Measurements from ENCODE around the gene XPNPEP3.

XPNPEP3 gene

GRCh38 chr22:40928657-40929056 is 71.7 kb downstream of the XPNPEP3 start:
- ChIA-PET POLR2A (interaction anchor here (0.5 to 1.9 kb wide), 2 partner anchors 23 to 342 kb away, joined by 3 to 12 read pairs; partner anchors contain the start of gene RBX1), CTCF (interaction anchor here (0.6 to 0.8 kb wide), 3 partner anchors 12 to 226 kb away, joined by 3 to 7 read pairs (median 4); no protein-coding TSS in a partner anchor)
- Histone ChIP-seq H3K4me1 (ENCODE audit: control insufficient read depth, insufficient read depth, low read length) (peaks cover 5% of the 10 kb centered on the region), H3K9me3 (ENCODE audit: control insufficient read depth, insufficient read depth, low read depth, low read length) (no peaks in the 10 kb centered on the region), H3K4me3 (ENCODE audit: low read depth, low read length) (no peak overlapping the region), H3K27ac (ENCODE audit: extremely low read depth, low read depth, low read length) (no peak overlapping the region), H3K36me3 (ENCODE audit: control insufficient read depth in 2 of 2, insufficient read depth in 1 of 2, low read length in 2 of 2) (peaks cover 31 to 48% of the 10 kb centered on the region in 2 experiments)
- TF ChIP-seq HOXD13 (CRISPR knock-in tag; IDR thresholded peaks at IDR 0.05; ENCODE audit: borderline replicate concordance) (no peak), ZIC2 (tag by site-specific recombination; IDR thresholded peaks at IDR 0.05) (no peak), ZBTB8A (tag by site-specific recombination; IDR thresholded peaks at IDR 0.05) (no peak), ZNF830 (tag by site-specific recombination; IDR thresholded peaks at IDR 0.05; ENCODE audit: low read depth) (no peak), ZBTB6 (tag by site-specific recombination; IDR thresholded peaks at IDR 0.05) (no peak), ZNF10 (tag by site-specific recombination; IDR thresholded peaks at IDR 0.05) (no peak), ZNF561 (tag by site-specific recombination; IDR thresholded peaks at IDR 0.05; ENCODE audit: borderline replicate concordance) (no peak), KLF7 (tag by site-specific recombination; IDR thresholded peaks at IDR 0.05; ENCODE audit: borderline replicate concordance) (no peak), ZSCAN23 (tag by site-specific recombination; IDR thresholded peaks at IDR 0.05) (no peak), HOXC10 (CRISPR knock-in tag; IDR thresholded peaks at IDR 0.05) (no peak), ZSCAN30 (tag by site-specific recombination; IDR thresholded peaks at IDR 0.05) (no peak), GLI4 (tag by site-specific recombination; IDR thresholded peaks at IDR 0.05) (no peak), ZNF248 (tag by site-specific recombination; IDR thresholded peaks at IDR 0.05) (no peak), ZNF791 (tag by site-specific recombination; IDR thresholded peaks at IDR 0.05) (no peak), ZNF585B (tag by site-specific recombination; IDR thresholded peaks at IDR 0.05) (no peak)

- Histone ChIP-seq H3K36me3 (ENCODE audit: control insufficient read depth in 2 of 2, insufficient read depth in 1 of 2, low read length in 2 of 2) (peaks cover 3 to 18% of the 10 kb centered on the region in 2 experiments), H3K27ac (ENCODE audit: extremely low read depth, low read depth, low read length) (no peak overlapping the region), H3K4me3 (ENCODE audit: low read depth, low read length) (no peak overlapping the region), H3K4me1 (ENCODE audit: control insufficient read depth, insufficient read depth, low read length) (peaks cover 5% of the 10 kb centered on the region), H3K9me3 (ENCODE audit: control insufficient read depth, insufficient read depth, low read depth, low read length) (no peaks in the 10 kb centered on the region)
- ChIA-PET CTCF (interaction anchor here (0.5 to 2.5 kb wide), 2 partner anchors 10 to 406 kb away, joined by 3 to 39 read pairs; no protein-coding TSS in a partner anchor), POLR2A (interaction anchor here (0.6 kb wide), 1 partner anchor 200 kb away, joined by 10 read pairs; no protein-coding TSS in a partner anchor)
- TF ChIP-seq ZNF174 (tag by site-specific recombination; IDR thresholded peaks at IDR 0.05) (no peak), ZFP41 (tag by site-specific recombination; IDR thresholded peaks at IDR 0.05; ENCODE audit: borderline replicate concordance) (no peak), SCRT2 (tag by site-specific recombination; IDR thresholded peaks at IDR 0.05) (no peak), REST (tag by site-specific recombination; IDR thresholded peaks at IDR 0.05) (no peak), ZSCAN4 (tag by site-specific recombination; IDR thresholded peaks at IDR 0.05) (no peak), ZNF341 (tag by site-specific recombination; IDR thresholded peaks at IDR 0.05; ENCODE audit: low read depth) (no peak), HOXC10 (CRISPR knock-in tag; IDR thresholded peaks at IDR 0.05) (no peak), GLI4 (tag by site-specific recombination; IDR thresholded peaks at IDR 0.05) (no peak), YY2 (tag by site-specific recombination; IDR thresholded peaks at IDR 0.05) (no peak), INSM2 (tag by site-specific recombination; IDR thresholded peaks at IDR 0.05) (no peak), ZNF239 (tag by site-specific recombination; IDR thresholded peaks at IDR 0.05) (no peak), ZNF18 (tag by site-specific recombination; IDR thresholded peaks at IDR 0.05) (no peak), ZNF768 (tag by site-specific recombination; IDR thresholded peaks at IDR 0.05) (no peak)
Measured at GRCh38 chr22:40932396-40932795, 75.4 kb downstream of the XPNPEP3 start.
